Measurements from ENCODE around the gene SLC16A10. TPM values are rescaled to one million over a fixed set of nuclear protein-coding genes. Genes with fewer than 3 reads are reported as not detected.

Gene SLC16A10
- total RNA-seq, 3 donors from 2014 or later: 1.3 to 5.4 (median 1.8) TPM

DNA sequence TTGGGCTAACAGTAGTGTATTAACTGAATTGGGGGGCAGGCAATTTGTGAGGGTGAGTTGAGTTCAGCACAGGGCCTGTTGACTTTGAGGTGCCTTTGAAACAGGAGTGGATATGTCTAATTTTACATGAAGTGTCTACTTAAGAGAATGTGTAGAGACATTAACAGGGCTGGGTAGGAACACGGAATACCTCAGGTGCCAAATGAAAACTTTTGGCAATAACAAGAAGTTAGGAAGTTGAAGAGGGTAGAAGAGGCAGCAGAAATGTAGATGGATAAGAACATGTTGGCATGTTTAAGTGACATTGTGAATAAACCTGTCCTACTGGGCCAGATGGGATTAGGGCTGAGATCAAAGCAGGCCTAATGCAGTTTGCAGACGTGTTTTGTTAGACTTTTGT is 117.0 kb downstream of the SLC16A10 start:
- Histone ChIP-seq H3K27me3 (no peaks in the 10 kb centered on the region), H3K27ac (no peak overlapping the region), H3K4me3 (no peak overlapping the region), H3K4me1 (no peaks in the 10 kb centered on the region), H3K9me3 (no peaks in the 10 kb centered on the region), H3K36me3 (no peaks in the 10 kb centered on the region)
- intact Hi-C loops (cut with DNase I; ENCODE audit: low total_unique reads): no loop called here
- no peak for DNase-seq (ENCODE audit: low spot score in 2 of 2)
- TF ChIP-seq POLR2A (IDR thresholded peaks at IDR 0.05) (no peak), POLR2AphosphoS5 (IDR thresholded peaks at IDR 0.05) (no peak)

DNA sequence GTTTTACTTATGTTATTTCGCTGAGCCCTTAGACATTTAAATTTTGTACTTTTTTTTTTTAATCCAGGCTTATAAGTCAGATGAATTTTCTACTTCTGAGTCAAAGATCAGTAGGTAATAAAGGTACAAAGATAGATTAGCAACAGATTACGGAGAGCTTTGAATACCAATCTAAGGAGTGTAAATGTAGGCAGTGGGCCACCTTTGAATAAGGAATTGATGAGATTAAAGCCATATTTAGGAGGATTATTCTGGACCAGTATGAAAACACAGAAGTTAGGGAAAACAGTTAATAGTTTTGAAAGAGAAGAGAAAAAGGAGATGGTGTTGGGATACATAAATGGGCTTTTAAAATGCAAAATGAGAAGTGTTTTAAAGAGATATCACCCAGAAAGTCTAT is 117.6 kb downstream of the SLC16A10 start:
- no peaks in the 10 kb centered on the region for H3K9me3 ChIP-seq
- H3K4me3 ChIP-seq: no peak overlapping the region
- intact Hi-C loops (cut with DNase I; ENCODE audit: low total_unique reads): no loop called here
- H3K36me3 ChIP-seq: no peaks in the 10 kb centered on the region
- H3K27ac ChIP-seq: no peak overlapping the region
- DNase-seq (ENCODE audit: low spot score in 2 of 2): no peak
- no peaks in the 10 kb centered on the region for H3K27me3 ChIP-seq
- TF ChIP-seq, protein P1, sequence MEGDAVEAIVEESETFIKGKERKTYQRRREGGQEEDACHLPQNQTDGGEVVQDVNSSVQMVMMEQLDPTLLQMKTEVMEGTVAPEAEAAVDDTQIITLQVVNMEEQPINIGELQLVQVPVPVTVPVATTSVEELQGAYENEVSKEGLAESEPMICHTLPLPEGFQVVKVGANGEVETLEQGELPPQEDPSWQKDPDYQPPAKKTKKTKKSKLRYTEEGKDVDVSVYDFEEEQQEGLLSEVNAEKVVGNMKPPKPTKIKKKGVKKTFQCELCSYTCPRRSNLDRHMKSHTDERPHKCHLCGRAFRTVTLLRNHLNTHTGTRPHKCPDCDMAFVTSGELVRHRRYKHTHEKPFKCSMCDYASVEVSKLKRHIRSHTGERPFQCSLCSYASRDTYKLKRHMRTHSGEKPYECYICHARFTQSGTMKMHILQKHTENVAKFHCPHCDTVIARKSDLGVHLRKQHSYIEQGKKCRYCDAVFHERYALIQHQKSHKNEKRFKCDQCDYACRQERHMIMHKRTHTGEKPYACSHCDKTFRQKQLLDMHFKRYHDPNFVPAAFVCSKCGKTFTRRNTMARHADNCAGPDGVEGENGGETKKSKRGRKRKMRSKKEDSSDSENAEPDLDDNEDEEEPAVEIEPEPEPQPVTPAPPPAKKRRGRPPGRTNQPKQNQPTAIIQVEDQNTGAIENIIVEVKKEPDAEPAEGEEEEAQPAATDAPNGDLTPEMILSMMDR (IDR thresholded peaks at IDR 0.05): no peak
- TF ChIP-seq POLR2AphosphoS5 (IDR thresholded peaks at IDR 0.05): no peak
- no peak for TF ChIP-seq POLR2A (IDR thresholded peaks at IDR 0.05)
- H3K4me1 ChIP-seq: no peaks in the 10 kb centered on the region

DNA sequence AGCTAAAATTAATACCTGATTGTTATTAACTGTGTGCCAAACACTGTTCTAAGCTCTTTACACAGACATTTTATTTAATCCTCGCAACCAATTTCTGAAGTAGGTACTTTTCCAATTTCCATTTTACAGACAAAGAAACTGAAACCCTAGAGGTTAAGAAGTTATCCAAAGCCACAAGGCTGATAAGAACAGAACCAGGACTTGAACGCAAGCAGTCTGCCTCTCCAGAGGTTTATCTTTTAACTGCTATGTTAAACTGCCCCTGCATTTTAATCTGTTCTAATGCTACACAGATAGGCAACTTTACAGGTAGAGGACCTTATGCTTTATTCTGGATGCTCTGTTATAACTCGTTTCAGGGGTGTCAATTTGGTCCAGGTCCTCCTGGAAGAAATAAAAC is 118.2 kb downstream of the SLC16A10 start:
- Histone ChIP-seq H3K9me3 (no peaks in the 10 kb centered on the region), H3K4me3 (no peak overlapping the region), H3K4me1 (no peaks in the 10 kb centered on the region), H3K27ac (no peak overlapping the region), H3K36me3 (no peaks in the 10 kb centered on the region), H3K27me3 (no peaks in the 10 kb centered on the region)
- intact Hi-C loops (cut with DNase I; ENCODE audit: low total_unique reads): no loop called here
- TF ChIP-seq POLR2A (IDR thresholded peaks at IDR 0.05): no peak
- TF ChIP-seq, protein P1 (IDR thresholded peaks at IDR 0.05): no peak
- no peak for TF ChIP-seq POLR2AphosphoS5 (IDR thresholded peaks at IDR 0.05)
- no peak for DNase-seq (ENCODE audit: low spot score in 2 of 2)

DNA sequence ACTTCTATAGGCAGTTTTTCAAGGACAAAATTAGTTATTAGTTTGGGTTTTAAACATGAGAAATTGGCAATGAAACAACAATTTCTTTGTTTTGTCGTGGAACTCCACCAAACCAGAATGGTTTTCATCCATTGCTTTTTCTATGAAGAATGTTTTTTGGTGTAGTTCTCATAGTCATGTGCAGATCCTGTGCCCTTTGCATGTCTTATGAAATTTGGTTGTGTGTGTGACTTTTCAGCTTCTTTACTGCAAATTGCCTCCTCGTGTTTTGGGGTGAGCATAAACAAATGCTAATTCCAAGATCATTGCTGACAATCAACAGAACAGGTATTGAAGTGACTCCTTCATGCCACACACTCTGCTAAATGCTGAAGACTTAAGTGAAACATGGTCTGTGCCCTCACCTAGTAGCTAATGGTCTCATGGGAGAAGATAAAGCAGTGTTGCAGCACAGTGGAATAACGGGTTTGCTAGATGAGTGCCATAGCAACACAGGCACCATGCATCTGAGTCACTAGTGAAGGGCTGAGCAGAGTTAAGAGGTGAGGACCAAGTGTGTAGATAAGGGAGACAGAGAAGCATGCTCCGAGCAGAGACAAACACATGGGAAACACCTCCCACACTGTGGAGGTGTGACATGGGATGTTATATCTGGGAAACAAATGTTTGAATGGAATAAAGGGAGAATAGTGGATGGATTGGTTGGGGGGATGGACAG is 120.0 kb downstream of the SLC16A10 start:
- H3K27ac ChIP-seq: no peak overlapping the region
- H3K4me1 ChIP-seq: no peaks in the 10 kb centered on the region
- no peak overlapping the region for H3K4me3 ChIP-seq
- intact Hi-C loops (cut with DNase I; ENCODE audit: low total_unique reads): no loop called here
- H3K9me3 ChIP-seq: no peaks in the 10 kb centered on the region
- DNase-seq (ENCODE audit: low spot score in 2 of 2): no peak
- TF ChIP-seq POLR2AphosphoS5 (IDR thresholded peaks at IDR 0.05) (no peak), POLR2A (IDR thresholded peaks at IDR 0.05) (no peak)
- TF ChIP-seq, protein P1 (IDR thresholded peaks at IDR 0.05): no peak
- H3K27me3 ChIP-seq: no peaks in the 10 kb centered on the region
- H3K36me3 ChIP-seq: no peaks in the 10 kb centered on the region

DNA sequence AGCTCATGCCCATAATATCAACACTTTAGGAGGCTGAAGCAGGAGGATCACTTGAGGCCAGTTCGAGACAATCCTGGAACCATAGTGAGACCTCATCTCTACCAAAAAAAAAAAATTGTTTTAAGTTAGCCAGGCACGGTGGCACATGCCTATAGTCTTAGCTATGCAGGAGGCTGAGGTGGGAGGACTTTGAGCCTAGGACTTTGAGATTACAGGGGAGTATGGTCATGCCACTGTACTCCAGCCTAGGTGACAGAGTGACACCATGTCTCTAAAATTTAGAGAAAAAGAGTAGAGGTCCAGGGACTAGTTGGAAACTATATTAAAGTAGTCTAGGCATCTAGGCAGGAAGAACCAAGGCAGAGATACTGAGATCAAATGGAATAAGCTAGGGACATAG is 121.6 kb downstream of the SLC16A10 start:
- Histone ChIP-seq H3K27ac (no peak overlapping the region), H3K9me3 (no peaks in the 10 kb centered on the region), H3K4me3 (no peak overlapping the region), H3K4me1 (no peaks in the 10 kb centered on the region), H3K27me3 (no peaks in the 10 kb centered on the region), H3K36me3 (no peaks in the 10 kb centered on the region)
- TF ChIP-seq POLR2AphosphoS5 (IDR thresholded peaks at IDR 0.05) (no peak), POLR2A (IDR thresholded peaks at IDR 0.05) (no peak)
- TF ChIP-seq, protein P1 (IDR thresholded peaks at IDR 0.05): no peak
- intact Hi-C loops (cut with DNase I; ENCODE audit: low total_unique reads): no loop called here
- no peak for DNase-seq (ENCODE audit: low spot score in 2 of 2)

All from breast epithelium (tissue), 4 donors.